AG04449 (cell line): Measurements from ENCODE around the gene ZFYVE1.

Experiments used
- CTCF ChIA-PET: fragments of 350-600 bp; formaldehyde crosslinking; extraction: SDS; loops from one replicate; lab custom pipeline; 2021; ENCODE audit warnings: antibody characterized with exemption; lab: Yijun Ruan, JAX
- POLR2A ChIA-PET: fragments of 400-600, 350-600 bp; formaldehyde crosslinking; extraction: SDS; loops from one replicate; lab custom pipeline; 2020; ENCODE audit warnings: antibody characterized with exemption, inconsistent platforms; lab: Yijun Ruan, JAX
- DNase-seq: peaks from one replicate; pipeline ENCODE4 v3.0.0-alpha.2; 2010; ENCODE audit warnings: low read depth, low spot score
- H3K4me3 ChIP-seq: 2 replicates; pipeline ENCODE4 v1.5.1; 2011; ENCODE audit warnings: low read depth, mild to moderate bottlenecking, control low read depth, low read length
- TF ChIP-seq, protein P1 (sequence below): IDR thresholded peaks from one replicate; pipeline ENCODE4 v1.5.1; 2011; ENCODE audit warnings: mild to moderate bottlenecking, moderate library complexity, low read length, control low read depth, inconsistent platforms; ENCODE audit not compliant: insufficient read depth; ENCODE audit errors: missing control alignments

Gene ZFYVE1, protein sequence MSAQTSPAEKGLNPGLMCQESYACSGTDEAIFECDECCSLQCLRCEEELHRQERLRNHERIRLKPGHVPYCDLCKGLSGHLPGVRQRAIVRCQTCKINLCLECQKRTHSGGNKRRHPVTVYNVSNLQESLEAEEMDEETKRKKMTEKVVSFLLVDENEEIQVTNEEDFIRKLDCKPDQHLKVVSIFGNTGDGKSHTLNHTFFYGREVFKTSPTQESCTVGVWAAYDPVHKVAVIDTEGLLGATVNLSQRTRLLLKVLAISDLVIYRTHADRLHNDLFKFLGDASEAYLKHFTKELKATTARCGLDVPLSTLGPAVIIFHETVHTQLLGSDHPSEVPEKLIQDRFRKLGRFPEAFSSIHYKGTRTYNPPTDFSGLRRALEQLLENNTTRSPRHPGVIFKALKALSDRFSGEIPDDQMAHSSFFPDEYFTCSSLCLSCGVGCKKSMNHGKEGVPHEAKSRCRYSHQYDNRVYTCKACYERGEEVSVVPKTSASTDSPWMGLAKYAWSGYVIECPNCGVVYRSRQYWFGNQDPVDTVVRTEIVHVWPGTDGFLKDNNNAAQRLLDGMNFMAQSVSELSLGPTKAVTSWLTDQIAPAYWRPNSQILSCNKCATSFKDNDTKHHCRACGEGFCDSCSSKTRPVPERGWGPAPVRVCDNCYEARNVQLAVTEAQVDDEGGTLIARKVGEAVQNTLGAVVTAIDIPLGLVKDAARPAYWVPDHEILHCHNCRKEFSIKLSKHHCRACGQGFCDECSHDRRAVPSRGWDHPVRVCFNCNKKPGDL

DNA sequence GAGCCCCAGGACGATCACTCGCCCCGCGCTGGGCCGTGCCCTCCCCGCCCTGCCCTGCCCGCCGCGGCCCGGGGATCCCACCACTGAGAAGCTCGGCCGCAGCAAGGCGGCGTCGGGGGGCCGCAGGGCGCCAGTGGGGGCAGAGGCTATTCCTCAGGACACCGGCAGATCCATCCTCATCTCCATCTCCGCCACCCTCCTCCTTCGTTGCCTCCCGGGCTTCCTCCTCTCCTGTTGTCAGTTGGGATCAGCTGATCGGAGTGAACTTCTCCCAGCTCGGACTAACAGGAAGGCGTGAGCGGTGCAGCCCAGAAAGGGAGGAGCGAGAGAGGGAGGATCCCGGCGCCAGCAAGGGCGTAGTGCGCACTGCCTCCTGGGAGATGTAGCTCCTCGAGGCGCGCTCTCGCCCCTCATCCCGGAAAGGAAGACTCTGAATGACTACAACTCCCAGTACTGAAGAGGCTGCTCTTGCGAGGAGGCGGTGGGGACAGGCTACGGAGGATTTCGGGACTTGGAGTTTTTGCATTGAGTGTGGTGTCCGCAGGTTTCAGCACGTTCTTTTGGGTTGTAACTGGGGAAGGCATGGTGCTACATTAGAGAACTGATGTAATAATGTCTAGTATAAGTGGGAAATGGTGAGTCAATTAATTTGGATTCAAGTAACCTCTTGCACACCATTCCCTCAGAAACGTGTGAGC is at the start of gene ZFYVE1:
TSS of gene ZFYVE1 (minus strand) at position 262 of the 698 bp plus-strand sequence. CDS start 2,598 bp downstream, outside the sequence.
- CTCF ChIA-PET, result no interaction called here
- TF ChIP-seq, protein P1, sequence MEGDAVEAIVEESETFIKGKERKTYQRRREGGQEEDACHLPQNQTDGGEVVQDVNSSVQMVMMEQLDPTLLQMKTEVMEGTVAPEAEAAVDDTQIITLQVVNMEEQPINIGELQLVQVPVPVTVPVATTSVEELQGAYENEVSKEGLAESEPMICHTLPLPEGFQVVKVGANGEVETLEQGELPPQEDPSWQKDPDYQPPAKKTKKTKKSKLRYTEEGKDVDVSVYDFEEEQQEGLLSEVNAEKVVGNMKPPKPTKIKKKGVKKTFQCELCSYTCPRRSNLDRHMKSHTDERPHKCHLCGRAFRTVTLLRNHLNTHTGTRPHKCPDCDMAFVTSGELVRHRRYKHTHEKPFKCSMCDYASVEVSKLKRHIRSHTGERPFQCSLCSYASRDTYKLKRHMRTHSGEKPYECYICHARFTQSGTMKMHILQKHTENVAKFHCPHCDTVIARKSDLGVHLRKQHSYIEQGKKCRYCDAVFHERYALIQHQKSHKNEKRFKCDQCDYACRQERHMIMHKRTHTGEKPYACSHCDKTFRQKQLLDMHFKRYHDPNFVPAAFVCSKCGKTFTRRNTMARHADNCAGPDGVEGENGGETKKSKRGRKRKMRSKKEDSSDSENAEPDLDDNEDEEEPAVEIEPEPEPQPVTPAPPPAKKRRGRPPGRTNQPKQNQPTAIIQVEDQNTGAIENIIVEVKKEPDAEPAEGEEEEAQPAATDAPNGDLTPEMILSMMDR, result no peak
- DNase-seq, result peak; percentile 91
- POLR2A ChIA-PET, result interaction anchor here (0.6 to 2.6 kb wide), 3 partner anchors 9 to 31 kb away, joined by 3 to 13 read pairs (median 4); partner anchors contain the start of gene RBM25
- peak within 1 kb of the TSS; percentile 81 for H3K4me3 ChIP-seq

DNA sequence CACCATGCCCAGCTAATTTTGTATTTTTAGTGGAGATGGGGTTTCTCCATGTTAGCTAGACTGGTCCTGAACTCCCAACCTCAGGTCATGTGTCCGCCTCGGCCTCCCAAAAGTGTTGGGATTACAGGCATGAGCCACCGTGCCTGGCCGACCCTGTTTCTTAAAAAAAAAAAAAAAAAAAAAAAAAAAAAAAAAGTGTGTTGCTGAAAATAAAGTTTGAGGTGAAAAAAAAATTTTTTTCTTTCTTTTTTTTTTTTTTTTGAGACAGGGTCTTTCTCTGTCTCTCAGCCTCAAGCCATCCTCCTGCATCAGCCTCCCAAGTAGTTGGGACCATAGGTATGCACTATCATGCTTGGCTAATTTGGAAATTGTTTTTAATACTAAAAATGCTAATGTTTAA is 42.7 kb upstream of the ZFYVE1 start:
- ChIA-PET POLR2A (no interaction called here), CTCF (interaction anchor here (0.9 kb wide), 1 partner anchor 82 kb away, joined by 3 read pairs; no protein-coding TSS in a partner anchor)
- TF ChIP-seq, protein P1, result no peak
- no peak for DNase-seq
- H3K4me3 ChIP-seq, result no peak overlapping the region

GRCh38 chr14:73058922-73059673 is 32.2 kb upstream of the ZFYVE1 start:
- peak overlapping the region; percentile 95 for H3K4me3 ChIP-seq
- no peak for DNase-seq
- CTCF ChIA-PET, result interaction anchor here (0.9 to 3.3 kb wide), 5 partner anchors 9 to 545 kb away, joined by 3 to 13 read pairs (median 4); no protein-coding TSS in a partner anchor
- TF ChIP-seq, protein P1, result no peak
- POLR2A ChIA-PET, result interaction anchor here (0.6 to 2.2 kb wide), 6 partner anchors 9 to 545 kb away, joined by 3 to 13 read pairs (median 4); partner anchors contain the start of gene ZFYVE1

GRCh38 chr14:73058224-73058921 is 31.5 kb upstream of the ZFYVE1 start, which contains the start of gene RBM25:
Gene RBM25, plus strand, starts transcription at chr14:73058534. Its CDS starts 13,108 bp downstream, at chr14:73071642.
- peak; percentile 96 for DNase-seq
- H3K4me3 ChIP-seq, result peak within 1 kb of the TSS; percentile 95
- ChIA-PET POLR2A (interaction anchor here (0.6 to 2.2 kb wide), 6 partner anchors 9 to 544 kb away, joined by 3 to 13 read pairs (median 4); partner anchors contain the start of gene ZFYVE1), CTCF (interaction anchor here (0.5 to 3.3 kb wide), 4 partner anchors 8 to 545 kb away, joined by 3 to 13 read pairs (median 4); no protein-coding TSS in a partner anchor)
- TF ChIP-seq, protein P1, result no peak

GRCh38 chr14:73057944-73058223 is 31.0 kb upstream of the ZFYVE1 start:
- H3K4me3 ChIP-seq, result peak overlapping the region; percentile 53
- ChIA-PET CTCF (interaction anchor here (3.3 kb wide), 1 partner anchor 544 kb away, joined by 13 read pairs; no protein-coding TSS in a partner anchor), POLR2A (interaction anchor here (1.0 to 2.2 kb wide), 5 partner anchors 8 to 544 kb away, joined by 3 to 13 read pairs (median 4); partner anchors contain the start of gene ZFYVE1)
- TF ChIP-seq, protein P1, result no peak
- no peak for DNase-seq
